GM06990 (cell line): ENCODE results near the gene PHF12.
"Not testable (repeated sequence)": the region's sequence is repeated elsewhere in the genome, so short reads cannot be mapped to it uniquely, and the experiment has no call there.

Experiments used
- DNase-seq: peaks from one replicate; pipeline ENCODE4 v3.0.0-alpha.2; 2011; ENCODE audit not compliant: insufficient read length; ENCODE audit errors: extremely low read depth
- H3K27me3 ChIP-seq: replicated peaks from 2 replicates; pipeline ENCODE4 v1.6.0; 2011; ENCODE audit warnings: low read length; ENCODE audit not compliant: control insufficient read depth, insufficient read depth
- H3K36me3 ChIP-seq: 2 replicates; pipeline ENCODE4 v1.5.1; 2011; ENCODE audit warnings: low read length; ENCODE audit not compliant: control insufficient read depth, insufficient read depth
- H3K4me3 ChIP-seq: replicated peaks from 2 replicates; pipeline ENCODE4 v1.5.1; 2011; ENCODE audit warnings: low read depth, mild to moderate bottlenecking, control low read depth, low read length
- TF ChIP-seq, protein P1 (sequence below): IDR thresholded peaks from 2 replicates; pipeline ENCODE4 v1.5.1; 2011; ENCODE audit warnings: low read length, control low read depth, mild to moderate bottlenecking, inconsistent platforms; ENCODE audit not compliant: insufficient read depth, poor library complexity, severe bottlenecking

Gene PHF12

DNA sequence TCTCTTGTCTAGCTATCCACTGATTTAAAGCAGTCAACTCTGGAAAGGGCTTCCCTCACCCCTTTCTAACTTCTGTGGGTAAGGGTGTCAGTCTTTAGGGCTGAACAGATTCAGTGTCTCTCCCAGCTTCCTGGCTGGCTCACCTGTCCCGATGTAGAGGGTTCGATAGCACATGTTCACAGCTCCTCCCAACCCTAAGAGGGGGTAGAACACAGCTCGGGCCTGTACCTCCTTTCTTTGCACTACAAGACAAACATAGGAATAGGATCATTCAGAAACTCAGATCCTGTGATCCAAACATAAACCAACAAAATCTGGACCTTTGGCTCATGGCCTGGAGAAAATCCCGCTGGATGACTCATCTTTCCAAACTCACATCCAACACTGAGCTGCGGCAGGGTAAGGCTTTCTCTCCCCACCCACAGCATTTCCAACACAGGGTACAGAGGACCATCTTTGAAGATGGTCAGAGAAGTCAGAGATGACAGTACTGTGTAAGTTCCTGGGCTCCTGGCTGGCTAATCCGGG, 42.6 kb downstream of the PHF12 start:
- no peak for DNase-seq
- Histone ChIP-seq H3K36me3 (peaks cover 52% of the 10 kb centered on the region), H3K4me3 (no peak overlapping the region), H3K27me3 (no peaks in the 10 kb centered on the region)
- TF ChIP-seq, protein P1, sequence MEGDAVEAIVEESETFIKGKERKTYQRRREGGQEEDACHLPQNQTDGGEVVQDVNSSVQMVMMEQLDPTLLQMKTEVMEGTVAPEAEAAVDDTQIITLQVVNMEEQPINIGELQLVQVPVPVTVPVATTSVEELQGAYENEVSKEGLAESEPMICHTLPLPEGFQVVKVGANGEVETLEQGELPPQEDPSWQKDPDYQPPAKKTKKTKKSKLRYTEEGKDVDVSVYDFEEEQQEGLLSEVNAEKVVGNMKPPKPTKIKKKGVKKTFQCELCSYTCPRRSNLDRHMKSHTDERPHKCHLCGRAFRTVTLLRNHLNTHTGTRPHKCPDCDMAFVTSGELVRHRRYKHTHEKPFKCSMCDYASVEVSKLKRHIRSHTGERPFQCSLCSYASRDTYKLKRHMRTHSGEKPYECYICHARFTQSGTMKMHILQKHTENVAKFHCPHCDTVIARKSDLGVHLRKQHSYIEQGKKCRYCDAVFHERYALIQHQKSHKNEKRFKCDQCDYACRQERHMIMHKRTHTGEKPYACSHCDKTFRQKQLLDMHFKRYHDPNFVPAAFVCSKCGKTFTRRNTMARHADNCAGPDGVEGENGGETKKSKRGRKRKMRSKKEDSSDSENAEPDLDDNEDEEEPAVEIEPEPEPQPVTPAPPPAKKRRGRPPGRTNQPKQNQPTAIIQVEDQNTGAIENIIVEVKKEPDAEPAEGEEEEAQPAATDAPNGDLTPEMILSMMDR, result no peak

DNA sequence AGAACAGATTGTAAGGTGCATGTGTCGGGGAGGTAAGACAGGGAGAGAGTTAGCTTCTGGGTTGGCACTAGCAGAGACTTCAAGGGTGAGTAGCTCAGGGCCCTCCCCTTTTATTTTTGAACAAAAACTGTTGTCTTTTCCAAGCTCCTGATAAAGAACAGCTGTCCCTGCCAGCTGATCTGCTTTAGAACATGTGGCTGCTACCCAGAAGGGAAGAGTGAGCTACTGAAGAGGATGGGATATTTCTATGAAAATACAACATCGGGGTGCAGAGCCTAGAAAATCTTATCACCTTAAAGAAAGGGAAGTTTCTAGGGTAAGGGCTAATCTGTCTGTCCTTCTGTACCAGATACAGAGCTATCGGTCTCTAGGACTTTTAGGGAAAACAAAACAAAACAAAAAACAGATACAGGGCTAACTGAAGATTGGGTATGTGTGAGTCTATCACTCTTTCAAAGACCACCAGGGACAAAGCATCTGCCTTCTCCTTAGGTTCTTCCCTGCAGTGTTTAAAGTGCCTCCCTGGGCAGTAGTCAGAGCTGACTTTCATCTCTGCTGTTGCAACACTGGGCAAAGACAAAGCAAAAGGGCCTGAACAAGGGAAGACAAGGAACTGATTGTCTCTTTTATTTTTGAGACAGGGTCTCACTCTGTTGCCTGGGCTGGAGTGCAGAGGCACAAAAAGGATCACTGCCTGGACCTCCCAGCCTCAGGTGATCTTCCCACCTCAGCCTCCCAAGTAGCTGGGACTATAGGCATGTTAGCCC, 43.4 kb downstream of the PHF12 start:
- TF ChIP-seq, protein P1, result no peak
- H3K4me3 ChIP-seq, result no peak overlapping the region
- peaks cover 45% of the 10 kb centered on the region for H3K36me3 ChIP-seq
- no peak for DNase-seq
- no peaks in the 10 kb centered on the region for H3K27me3 ChIP-seq

DNA sequence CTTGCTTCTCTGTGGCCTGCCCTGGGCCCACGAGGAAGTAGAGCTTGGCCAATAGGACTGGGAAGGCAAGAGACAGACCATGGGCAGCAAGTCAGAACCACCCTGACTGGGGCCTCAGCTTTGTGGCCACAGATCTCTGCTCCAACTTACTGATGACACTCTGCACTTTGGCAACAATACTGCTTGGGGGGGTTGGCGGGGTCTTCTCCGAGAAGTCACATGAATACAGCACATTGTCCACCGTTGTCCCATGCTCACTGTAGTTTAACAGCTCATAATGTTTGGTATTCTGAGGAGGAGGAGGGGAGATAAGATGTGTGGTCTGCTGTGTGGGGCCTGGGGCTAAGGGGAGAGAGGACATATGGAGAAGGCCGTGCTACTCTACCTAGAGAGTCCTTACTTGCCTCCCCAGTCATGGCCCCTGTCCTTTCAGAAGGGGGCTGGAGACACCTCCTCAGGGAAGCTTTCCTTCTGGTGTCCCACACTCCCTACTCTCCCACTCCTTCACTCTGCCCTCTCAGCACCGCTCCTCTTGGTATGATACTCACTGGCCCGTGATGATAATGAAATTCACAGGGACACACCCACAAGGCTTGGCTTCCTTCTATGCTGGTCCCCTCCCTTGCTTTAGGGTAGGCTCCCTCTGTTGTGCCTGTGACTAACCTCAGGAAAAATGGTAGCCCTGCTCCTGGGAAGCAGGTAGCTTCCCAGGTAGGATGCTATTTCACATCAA, 44.4 kb downstream of the PHF12 start:
- Histone ChIP-seq H3K4me3 (no peak overlapping the region), H3K36me3 (peaks cover 36% of the 10 kb centered on the region), H3K27me3 (no peaks in the 10 kb centered on the region)
- TF ChIP-seq, protein P1, result no peak
- DNase-seq, result no peak

DNA sequence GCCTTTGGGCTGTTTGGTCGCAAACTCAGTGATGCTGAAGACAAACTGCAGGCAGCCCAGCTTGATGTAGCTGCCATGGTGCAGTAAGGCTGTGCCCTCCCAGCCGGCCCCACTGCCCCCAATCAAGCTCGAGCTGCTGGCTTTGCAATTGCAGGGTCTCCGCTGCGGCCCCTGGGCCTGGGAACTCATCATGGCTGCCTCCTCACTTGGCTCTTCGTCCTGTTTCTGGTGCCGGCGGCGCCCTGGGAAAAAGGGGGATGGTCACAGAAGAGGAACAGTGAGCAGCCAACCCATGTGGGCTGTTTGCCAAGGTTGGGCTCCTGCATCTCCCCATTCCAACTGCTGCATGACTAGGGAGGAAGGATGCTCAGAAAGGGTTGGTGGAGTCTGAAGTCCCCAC, 45.0 kb downstream of the PHF12 start:
- TF ChIP-seq, protein P1, result no peak
- H3K4me3 ChIP-seq, result no peak overlapping the region
- H3K36me3 ChIP-seq, result peaks cover 31% of the 10 kb centered on the region
- H3K27me3 ChIP-seq, result no peaks in the 10 kb centered on the region
- no peak for DNase-seq

DNA sequence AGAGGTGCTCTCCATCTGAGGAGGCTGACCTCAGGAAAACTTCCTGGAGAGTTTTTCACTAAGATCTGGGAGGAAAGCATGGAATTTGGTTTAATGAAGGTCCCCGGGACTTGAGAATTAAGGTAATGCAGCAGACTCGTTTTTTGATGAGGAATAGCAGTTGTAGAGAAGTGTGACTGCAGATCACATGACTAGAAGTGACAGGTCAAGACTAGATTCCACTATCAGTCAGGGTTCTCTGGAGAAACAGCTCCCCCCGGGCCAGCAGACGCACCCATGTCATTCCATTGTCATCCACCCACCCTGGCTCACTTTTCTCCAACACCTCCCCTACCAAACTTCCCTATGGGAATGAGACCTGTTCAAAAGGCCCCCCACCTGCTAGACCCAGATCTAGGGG, 46.5 kb downstream of the PHF12 start:
- no peak for DNase-seq
- TF ChIP-seq, protein P1, result no peak
- no peaks in the 10 kb centered on the region for H3K27me3 ChIP-seq
- peaks cover 16% of the 10 kb centered on the region for H3K36me3 ChIP-seq
- no peak overlapping the region for H3K4me3 ChIP-seq

DNA sequence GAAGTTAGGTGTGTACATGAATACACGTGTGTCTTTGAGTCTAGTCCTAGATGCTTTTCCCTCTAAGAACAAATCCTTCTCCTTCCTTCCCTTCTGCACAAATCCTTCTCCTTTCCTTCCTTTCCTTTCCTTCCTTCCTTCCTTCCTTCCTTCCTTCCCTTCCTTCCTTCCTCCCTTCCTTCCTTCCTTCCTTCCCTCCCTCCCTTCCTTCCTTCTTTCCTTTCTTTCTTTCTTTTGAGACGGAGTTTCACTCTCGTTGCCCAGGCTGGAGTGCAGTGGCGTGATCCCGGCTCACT, 47.8 kb downstream of the PHF12 start:
- not testable (repeated sequence) for H3K27me3 ChIP-seq, DNase-seq, H3K4me3 ChIP-seq
- H3K36me3 ChIP-seq, result peaks cover 12% of the 10 kb centered on the region
